ENCODE measurements around the gene GRIP2. TPM values are rescaled to one million over a fixed set of nuclear protein-coding genes. Genes with fewer than 3 reads are reported as not detected.

GRIP2 gene
- total RNA-seq, 3 donors from 2014 or later (not counting 1 experiment from before 2014, with no cell fraction given), result not detected

DNA sequence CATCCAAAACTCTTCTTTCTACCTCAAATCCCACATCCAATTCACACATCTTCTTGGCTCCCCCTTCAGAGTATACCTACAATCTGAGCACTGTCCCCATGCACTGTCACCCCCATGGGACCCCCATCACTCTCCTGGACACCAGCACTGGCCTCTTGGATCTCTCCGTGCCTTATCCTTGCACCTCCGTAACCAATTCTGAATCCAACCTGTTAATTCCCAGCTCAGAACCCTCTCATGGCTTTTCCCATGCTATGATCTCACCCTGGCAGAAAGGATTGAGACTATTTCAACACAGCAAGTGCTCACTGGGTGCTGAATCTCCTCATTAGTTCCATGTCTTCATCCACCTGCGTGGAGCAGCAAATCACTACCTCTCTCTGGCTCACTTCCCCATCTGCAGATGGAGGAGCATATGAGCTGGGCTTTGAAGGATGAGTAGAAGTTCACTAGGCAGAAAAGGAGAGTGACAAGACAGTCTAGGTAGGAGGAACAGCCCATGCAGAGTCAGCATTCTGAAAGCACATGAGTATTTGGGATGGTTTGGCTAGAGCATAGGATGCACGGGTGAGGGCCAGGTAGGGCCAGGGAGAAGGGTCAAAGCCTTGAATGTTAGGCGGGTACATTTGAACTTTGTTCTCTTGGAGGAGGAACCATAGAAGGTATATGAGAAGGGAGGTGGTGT lies 89.1 kb downstream of the GRIP2 start:
- no peak for ATAC-seq
- peaks cover 48% of the 10 kb centered on the region for H3K36me3 ChIP-seq (ENCODE audit: control insufficient read depth, insufficient read depth, low read length)
- intact Hi-C loops (cut with micrococcal nuclease), result no loop called here
- Mint-ChIP-seq H3K4me3 (no peak overlapping the region), H3K27me3 (ENCODE audit: low read depth in 2 of 2) (no peaks in the 10 kb centered on the region), H3K4me1 (peaks cover 0 to 1% of the 10 kb centered on the region in 2 donors), H3K27ac (no peak overlapping the region), H3K36me3 (peaks cover 10% of the 10 kb centered on the region), H3K9me3 (no peaks in the 10 kb centered on the region)
- WGBS (ENCODE audit: insufficient coverage), result 96% methylated on average over 4 of the region's 5 CpGs
- H3K4me3 ChIP-seq (ENCODE audit: low read length), result no peak overlapping the region
- no peaks in the 10 kb centered on the region for H3K4me1 ChIP-seq (ENCODE audit: control insufficient read depth, insufficient read depth, low read length)
- no peaks in the 10 kb centered on the region for H3K9me3 ChIP-seq (ENCODE audit: control insufficient read depth, insufficient read depth, low read length)
- no peak for TF ChIP-seq CTCF (IDR thresholded peaks at IDR 0.05)
- no peak for DNase-seq
- H3K27me3 ChIP-seq (ENCODE audit: control insufficient read depth, insufficient read depth, low read length), result no peaks in the 10 kb centered on the region
- H3K27ac ChIP-seq (ENCODE audit: low read length), result no peak overlapping the region

- WGBS (ENCODE audit: insufficient coverage), result 92% methylated on average over 3 of the region's 3 CpGs
- Mint-ChIP-seq H3K4me3 (no peak overlapping the region), H3K4me1 (peaks cover 0 to 7% of the 10 kb centered on the region in 2 donors), H3K27ac (no peak overlapping the region), H3K36me3 (peaks cover 15% of the 10 kb centered on the region), H3K9me3 (no peaks in the 10 kb centered on the region), H3K27me3 (ENCODE audit: low read depth in 2 of 2) (no peaks in the 10 kb centered on the region)
- no peak for TF ChIP-seq CTCF (IDR thresholded peaks at IDR 0.05)
- DNase-seq (no peak), ATAC-seq (no peak)
- no peak overlapping the region for H3K4me3 ChIP-seq (ENCODE audit: low read length)
- intact Hi-C loops (cut with micrococcal nuclease), result no loop called here
- no peak overlapping the region for H3K27ac ChIP-seq (ENCODE audit: low read length)
- no peaks in the 10 kb centered on the region for H3K4me1 ChIP-seq (ENCODE audit: control insufficient read depth, insufficient read depth, low read length)
- peaks cover 54% of the 10 kb centered on the region for H3K36me3 ChIP-seq (ENCODE audit: control insufficient read depth, insufficient read depth, low read length)
- H3K9me3 ChIP-seq (ENCODE audit: control insufficient read depth, insufficient read depth, low read length), result no peaks in the 10 kb centered on the region
- H3K27me3 ChIP-seq (ENCODE audit: control insufficient read depth, insufficient read depth, low read length), result no peaks in the 10 kb centered on the region
These were observed 89.6 kb downstream of the GRIP2 start for GRCh38 chr3:14450506-14450905.

DNA sequence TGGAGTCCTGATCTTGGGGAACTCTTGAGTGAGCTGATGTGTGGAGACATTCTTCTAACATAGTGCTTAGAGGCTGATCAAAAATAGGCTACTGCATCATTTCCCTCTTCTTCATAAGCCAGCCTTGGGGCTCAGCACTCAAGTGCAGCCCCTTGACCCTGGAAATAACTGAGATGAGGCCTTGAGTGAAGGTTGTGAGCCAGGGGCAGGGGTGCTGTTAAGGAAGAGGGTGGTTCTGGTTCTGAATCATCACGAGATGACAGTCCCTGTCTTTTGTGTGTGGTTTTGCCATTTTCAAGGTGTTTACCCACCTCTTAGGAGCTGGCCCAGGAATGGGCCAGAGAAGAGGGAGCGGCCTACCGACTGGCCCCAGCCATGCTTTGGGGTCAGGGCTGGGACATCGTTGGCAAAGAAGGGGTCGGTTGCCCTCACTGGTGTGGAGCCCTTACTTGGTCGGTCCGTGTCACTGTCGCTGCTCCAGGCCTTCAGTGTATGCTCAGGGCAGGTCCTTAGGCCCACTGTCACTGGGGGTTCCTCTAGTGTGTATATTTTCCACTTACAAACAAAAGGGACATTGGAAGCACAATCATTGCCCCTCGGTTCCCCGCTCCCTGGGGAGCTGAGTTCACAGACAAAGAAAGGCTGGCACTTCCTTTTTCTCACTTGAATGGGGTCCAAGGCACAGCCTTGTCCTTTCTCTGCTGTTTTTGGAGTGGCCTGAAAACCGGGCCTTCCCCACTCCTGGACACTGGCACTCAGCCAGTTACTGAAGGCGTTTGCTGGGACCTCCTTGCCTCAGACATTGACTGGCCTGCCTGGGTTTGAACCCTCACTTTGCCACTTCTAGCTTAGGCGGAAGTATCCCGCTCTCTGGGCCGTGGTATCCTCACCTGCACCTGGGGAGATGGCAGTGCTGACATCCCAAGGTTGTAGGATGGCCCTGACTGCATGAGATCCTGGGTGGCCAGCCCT lies 91.1 kb downstream of the GRIP2 start:
- no peak for TF ChIP-seq CTCF (IDR thresholded peaks at IDR 0.05)
- DNase-seq, result no peak
- Histone ChIP-seq H3K4me1 (ENCODE audit: control insufficient read depth, insufficient read depth, low read length) (no peaks in the 10 kb centered on the region), H3K36me3 (ENCODE audit: control insufficient read depth, insufficient read depth, low read length) (peaks cover 55% of the 10 kb centered on the region), H3K27ac (ENCODE audit: low read length) (no peak overlapping the region), H3K9me3 (ENCODE audit: control insufficient read depth, insufficient read depth, low read length) (no peaks in the 10 kb centered on the region), H3K4me3 (ENCODE audit: low read length) (no peak overlapping the region), H3K27me3 (ENCODE audit: control insufficient read depth, insufficient read depth, low read length) (no peaks in the 10 kb centered on the region)
- Mint-ChIP-seq H3K4me3 (no peak overlapping the region), H3K27me3 (ENCODE audit: low read depth in 2 of 2) (no peaks in the 10 kb centered on the region), H3K27ac (no peak overlapping the region), H3K9me3 (no peaks in the 10 kb centered on the region), H3K36me3 (peaks cover 16% of the 10 kb centered on the region), H3K4me1 (peaks cover 6 to 19% of the 10 kb centered on the region in 2 donors)
- WGBS (ENCODE audit: insufficient coverage), result 94% methylated on average over 15 of the region's 15 CpGs
- no peak for ATAC-seq
- intact Hi-C loops (cut with micrococcal nuclease), result no loop called here

All from natural killer cell (primary cell).